Epithelial cell of esophagus (primary cell): ENCODE results near the gene PCGF2.

Source experiments
- DNase-seq: peaks from one replicate; pipeline ENCODE4 v3.0.0; 2010; ENCODE audit warnings: low read depth
- H3K4me3 ChIP-seq: 2 replicates; pipeline ENCODE4 v1.5.1; 2011; ENCODE audit warnings: mild to moderate bottlenecking, low read length, control low read depth
- TF ChIP-seq, protein P1 (sequence below): IDR thresholded peaks from 2 replicates; pipeline ENCODE4 v1.5.1; 2011; ENCODE audit warnings: low read depth, mild to moderate bottlenecking, low read length, control low read depth, inconsistent platforms; ENCODE audit not compliant: insufficient read depth; ENCODE audit errors: missing control alignments

Gene PCGF2

GRCh38 chr17:38685491-38685890, 62.6 kb downstream of the PCGF2 start:
- H3K4me3 ChIP-seq, result no peak overlapping the region
- no peak for DNase-seq
- TF ChIP-seq, protein P1, sequence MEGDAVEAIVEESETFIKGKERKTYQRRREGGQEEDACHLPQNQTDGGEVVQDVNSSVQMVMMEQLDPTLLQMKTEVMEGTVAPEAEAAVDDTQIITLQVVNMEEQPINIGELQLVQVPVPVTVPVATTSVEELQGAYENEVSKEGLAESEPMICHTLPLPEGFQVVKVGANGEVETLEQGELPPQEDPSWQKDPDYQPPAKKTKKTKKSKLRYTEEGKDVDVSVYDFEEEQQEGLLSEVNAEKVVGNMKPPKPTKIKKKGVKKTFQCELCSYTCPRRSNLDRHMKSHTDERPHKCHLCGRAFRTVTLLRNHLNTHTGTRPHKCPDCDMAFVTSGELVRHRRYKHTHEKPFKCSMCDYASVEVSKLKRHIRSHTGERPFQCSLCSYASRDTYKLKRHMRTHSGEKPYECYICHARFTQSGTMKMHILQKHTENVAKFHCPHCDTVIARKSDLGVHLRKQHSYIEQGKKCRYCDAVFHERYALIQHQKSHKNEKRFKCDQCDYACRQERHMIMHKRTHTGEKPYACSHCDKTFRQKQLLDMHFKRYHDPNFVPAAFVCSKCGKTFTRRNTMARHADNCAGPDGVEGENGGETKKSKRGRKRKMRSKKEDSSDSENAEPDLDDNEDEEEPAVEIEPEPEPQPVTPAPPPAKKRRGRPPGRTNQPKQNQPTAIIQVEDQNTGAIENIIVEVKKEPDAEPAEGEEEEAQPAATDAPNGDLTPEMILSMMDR, result no peak
